Embryonic facial prominence (tissue), 1 donor: ENCODE results near the gene SCGN.
"Not testable (repeated sequence)": the region's sequence is repeated elsewhere in the genome, so short reads cannot be mapped to it uniquely, and the experiment has no call there.

Experiments used
- DNase-seq: peaks from one replicate; pipeline ENCODE4 v3.0.0-alpha.2; 2016; ENCODE audit errors: extremely low spot score

Gene SCGN

DNA sequence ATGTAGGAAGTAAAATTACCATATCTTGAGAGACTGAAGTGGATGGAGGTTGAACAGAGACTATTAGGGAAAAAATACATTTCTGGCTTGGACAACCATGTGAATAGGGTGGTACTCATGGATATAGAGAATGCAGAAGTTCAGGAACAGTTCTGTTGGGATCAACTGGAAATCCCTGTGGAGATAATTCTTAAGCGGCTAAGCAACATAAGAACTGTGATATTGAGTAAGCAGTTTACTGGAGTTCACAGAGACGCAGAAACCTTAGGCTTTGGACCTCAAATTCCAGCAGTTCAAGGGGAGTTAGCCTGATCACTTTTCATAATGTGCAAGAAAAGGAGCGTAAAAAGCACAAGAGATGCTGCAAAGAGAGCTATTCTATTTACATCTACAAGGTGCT lies 78.9 kb downstream of the SCGN start:
- DNase-seq, result no peak

DNA sequence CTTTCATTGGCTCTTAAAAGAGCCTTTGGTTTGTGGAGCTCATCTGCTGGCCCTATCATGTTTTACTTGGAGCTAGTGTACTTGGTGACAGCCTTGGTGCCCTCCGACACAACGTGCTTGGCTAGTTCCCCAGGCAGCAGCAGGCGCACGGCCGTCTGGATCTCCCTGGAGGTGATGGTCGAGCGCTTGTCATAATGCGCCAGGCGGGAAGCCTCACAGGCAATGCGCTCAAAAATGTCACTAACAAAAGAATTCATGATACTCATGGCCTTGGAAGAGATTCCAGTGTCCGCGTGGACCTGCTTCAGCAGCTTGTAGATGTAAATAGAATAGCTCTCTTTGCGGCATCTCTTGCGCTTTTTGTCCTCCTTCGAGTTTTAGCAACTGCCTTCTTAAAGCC lies 79.7 kb downstream of the SCGN start:
- no peak for DNase-seq

DNA sequence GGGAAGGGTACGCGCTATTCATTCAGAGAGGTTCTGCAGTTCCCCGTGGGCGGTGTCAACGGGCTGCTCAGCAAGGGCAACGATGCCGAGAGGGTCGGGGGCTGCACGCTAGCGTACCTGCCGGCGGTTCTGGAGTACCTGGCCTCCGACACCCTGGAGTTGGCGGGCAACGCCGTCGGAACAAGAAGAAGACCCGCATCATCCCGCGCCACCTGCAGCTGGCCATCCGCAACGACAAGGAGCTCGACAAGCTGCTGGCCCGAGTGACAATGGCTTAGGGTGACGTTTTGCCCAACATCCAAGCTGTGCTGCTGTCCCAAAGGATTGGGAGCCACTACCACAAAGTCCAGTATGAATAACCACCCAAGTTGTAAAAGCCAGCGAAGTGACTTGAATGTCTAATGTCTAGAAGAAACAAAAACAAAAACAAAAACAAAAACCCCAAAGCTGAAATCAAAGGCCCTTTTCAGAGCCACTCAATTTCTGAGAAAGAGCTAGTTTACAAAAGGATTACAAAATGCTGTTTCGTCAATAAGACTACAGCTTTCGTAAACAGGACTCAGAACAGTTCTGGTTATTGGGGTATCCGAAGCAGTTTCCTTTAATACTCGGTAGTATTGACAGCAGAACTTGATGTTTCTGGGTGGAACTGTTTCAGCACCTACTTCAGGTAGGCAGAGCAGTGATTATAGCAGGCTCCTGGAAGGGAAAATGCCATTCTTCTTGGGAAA lies 80.6 kb downstream of the SCGN start:
- no peak for DNase-seq

DNA sequence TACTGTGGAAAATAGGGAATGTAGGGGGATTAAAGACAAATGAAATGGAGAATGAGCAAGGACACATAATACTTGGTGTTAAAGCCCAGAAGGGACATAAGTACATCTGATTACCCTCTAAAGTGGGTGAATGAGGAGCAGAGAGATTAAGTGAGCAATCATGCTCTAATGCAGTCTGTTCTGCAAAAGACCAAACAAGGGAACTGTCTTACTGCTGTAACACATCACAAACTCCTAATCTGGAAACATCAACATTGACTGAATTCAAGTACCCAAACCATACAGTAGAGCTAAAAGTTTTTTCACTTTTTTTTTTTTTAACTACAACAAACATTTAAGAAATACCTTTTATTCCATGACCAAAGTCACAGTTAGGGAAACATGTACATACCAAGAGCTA lies 83.2 kb downstream of the SCGN start:
- no peak for DNase-seq

DNA sequence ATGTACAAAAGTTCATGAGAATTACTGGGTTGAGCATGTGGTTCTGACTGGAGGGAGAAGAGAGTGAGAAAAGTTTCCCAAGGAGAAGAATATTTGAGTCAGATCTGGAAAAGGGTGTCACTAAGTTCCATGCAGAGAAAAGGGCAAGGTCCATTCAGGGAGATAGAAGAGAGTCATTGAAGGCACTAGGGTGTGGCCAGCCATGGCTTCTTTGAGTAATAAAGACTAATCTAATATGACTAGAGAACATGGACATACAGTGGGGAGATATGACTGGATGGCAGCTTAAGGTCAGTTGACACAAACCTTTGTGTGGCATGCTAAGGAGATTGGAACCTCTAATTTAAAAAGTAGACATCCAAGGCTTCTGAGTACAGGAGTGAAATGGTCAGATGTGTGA lies 91.9 kb downstream of the SCGN start:
- DNase-seq, result no peak

DNA sequence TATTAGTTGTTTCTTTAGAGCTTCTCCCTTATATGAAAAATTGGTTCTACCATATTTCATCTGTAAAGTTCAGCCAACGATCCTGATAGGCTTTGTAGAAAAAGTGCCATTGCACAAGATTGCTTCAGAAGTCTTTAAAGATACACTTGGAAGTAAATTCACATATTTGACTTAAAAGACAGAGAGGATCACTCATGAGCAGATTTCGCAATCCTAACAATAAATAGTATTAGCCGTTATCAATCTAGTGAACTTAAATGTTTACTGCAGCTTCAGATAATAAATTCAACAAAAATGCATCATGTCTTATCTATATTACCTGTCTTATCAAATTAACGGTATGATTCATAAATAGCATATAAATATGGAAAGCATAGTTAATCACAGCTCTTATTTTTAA lies 93.8 kb downstream of the SCGN start:
- no peak for DNase-seq

DNA sequence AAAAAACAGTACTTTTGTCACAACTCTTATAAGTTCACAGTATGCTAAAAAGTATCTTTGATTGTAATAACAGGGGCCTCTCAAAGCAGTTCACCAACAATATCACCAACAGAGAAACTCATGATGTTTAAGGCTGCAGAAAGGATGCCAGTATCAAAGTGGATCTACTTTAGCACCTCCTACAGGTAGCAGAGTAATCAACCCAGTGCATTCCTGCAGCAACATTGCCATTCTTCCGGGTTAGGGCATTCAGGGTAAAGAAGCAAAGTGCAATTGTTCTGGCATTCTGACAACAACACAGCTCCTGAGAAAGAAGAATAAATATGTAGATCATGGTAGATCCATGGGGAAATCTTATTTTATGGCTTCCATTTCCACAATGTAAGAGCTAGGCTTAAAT lies 95.0 kb downstream of the SCGN start:
- DNase-seq, result no peak

DNA sequence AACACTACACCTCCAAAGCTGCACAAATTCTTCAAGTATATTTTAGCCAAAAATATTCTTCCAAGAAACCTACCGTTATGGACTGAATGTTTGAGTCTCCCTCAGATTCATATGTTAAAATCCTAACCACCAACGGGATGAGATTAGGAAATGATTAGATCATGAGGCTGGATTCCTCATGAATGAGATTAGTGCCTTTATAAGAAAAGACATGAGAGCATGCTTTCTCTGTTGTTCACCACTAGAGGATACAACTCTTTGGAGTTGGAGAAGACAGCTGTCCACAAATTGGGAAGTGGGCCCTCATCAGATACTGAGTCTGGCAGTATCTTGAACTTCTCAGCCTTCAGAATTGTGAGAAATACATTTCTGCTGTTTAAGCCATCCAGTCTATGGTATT lies 95.5 kb downstream of the SCGN start:
- DNase-seq, result no peak

DNA sequence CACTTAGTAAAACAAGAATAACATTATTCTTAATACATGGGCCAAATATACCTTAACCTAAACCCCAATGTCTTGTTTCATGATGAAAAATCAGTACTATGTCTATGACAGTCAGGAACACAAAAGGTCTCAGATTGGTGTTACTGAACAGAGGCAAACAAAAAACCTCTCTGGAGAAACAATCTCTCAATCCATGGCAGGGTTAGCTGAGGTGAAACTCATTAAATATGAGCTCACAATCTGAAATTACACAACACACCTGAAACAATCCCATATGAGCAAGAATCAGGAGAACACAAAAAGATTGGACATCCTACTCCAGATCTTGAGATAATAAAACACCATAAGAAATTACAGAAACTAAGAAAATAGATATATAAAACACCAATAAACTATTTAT lies 96.0 kb downstream of the SCGN start:
- no peak for DNase-seq

DNA sequence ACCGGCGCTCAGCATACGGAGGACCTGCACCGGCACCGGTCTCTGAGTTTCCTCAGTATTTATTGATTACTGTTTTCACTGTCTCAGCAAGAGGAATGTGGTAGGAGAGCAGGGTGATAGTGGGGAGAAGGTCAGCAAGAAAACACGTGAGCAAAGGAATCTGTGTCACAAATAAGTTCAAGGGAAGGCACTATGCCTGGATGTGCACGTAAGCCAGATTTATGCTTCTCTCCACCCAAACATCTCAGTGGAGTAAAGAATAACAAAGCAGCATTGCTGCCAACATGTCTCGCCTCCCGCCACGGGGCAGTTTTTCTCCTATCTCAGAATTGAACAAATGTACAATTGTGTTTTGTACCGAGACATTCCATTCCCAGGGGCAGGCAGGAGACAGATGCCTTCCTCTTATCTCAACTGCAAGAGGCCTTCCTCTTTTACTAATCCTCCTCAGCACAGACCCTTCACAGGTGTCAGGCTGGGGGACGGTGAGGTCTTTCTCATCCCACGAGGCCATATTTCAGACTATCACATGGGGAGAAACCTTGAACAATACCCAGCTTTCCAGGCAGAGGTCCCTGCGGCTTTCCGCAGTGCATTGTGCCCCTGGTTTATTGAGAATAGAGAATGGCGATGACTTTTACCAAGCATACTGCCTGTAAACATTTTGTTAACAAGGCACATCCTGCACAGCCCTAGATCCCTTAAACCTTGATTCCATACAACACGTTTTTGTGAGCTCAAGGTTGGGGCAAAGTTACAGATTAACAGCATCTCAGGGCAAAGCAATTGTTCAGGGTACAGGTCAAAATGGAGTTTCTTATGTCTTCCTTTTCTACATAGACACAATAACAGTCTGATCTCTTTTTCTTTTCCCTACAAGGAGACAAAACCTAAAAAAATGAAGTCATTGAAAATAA lies 96.8 kb downstream of the SCGN start:
- DNase-seq, result not testable (repeated sequence)

DNA sequence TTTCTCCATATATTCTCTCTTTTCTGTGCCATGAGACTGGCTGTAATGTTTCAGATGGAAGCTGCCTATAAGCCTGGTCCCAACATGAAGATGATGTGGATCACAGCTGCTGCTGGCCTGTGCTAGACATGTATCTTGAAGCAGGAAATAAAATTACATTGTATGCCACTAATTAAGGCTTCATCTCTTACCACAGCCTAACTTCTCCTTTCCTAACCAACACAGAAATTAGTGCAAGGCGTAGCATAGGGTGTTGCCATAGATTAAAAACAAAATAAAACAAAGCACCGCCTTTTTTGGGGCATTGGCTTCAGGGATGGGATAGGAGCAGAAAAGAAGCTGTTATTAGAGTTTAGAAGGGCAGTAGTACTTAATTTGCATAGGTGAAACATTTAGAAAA lies 97.8 kb downstream of the SCGN start:
- no peak for DNase-seq

DNA sequence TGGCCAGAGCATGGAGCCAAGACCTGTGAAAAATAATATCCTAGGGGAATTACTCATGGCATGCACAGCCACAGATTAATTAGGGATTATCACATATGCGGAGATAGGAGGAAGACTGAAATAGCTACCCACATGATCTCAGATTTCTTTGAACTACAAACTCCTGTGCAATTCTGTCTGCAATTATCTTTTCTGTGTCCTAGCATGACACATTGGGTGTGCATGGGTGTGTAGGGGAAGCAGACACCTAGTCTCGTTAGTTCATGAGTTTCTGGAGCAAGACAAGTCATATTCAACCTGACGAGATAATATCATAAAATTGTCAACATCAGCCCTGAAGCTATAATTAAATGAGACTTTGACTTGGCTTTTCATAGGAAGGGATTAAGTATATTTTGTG lies 98.9 kb downstream of the SCGN start:
- DNase-seq, result no peak
